IMR-90 (cell line): ENCODE measurements around the gene COL4A1. TPM values are rescaled to one million over a fixed set of nuclear protein-coding genes. Genes with fewer than 3 reads are reported as not detected.

Experiments used
- ATAC-seq: fragments of 200-7000 bp; cut with Tn5 transposase; 2 replicates; pipeline ENCODE4 v1.9.1; 2020; ENCODE audit warnings: low read depth, mild to moderate bottlenecking, moderate library complexity
- BruUV-seq: library from RNA; stranded (reverse); fragments of 400-500 nt; replicated peaks from 2 replicates; lab custom pipeline; 2021; lab: Mats Ljungman, UMichigan
- CTCF ChIA-PET: fragments of 300-600 bp; formaldehyde crosslinking; extraction: SDS; loops from one replicate; lab custom pipeline; 2021; ENCODE audit warnings: antibody characterized with exemption; lab: Yijun Ruan, JAX
- POLR2A ChIA-PET: fragments of 300-600 bp; sonication (Branson Sonifier 250); formaldehyde crosslinking; loops from one replicate; lab custom pipeline; 2022; ENCODE audit warnings: antibody characterized with exemption; ENCODE audit not compliant: unreplicated experiment; lab: Charles Lee
- DNase-seq: peaks from one replicate; pipeline ENCODE4 v3.0.0; 2013
- H2AFZ ChIP-seq: replicated peaks from 2 replicates; pipeline ENCODE3; 2013; ENCODE audit warnings: low read length, mild to moderate bottlenecking; ENCODE audit not compliant: poor library complexity
- H2AK5ac ChIP-seq: 2 replicates; pipeline ENCODE4 v1.6.1; 2013; ENCODE audit warnings: low read depth, low read length, inconsistent platforms
- H2AK9ac ChIP-seq: replicated peaks from 2 replicates; pipeline ENCODE3; 2013; ENCODE audit warnings: mild to moderate bottlenecking, low read depth, low read length, moderate library complexity; ENCODE audit not compliant: poor library complexity
- H2BK120ac ChIP-seq: 2 replicates; pipeline ENCODE4 v1.6.1; 2013; ENCODE audit warnings: low read depth, low read length, inconsistent platforms
- H2BK15ac ChIP-seq: 3 replicates; pipeline ENCODE4 v1.6.1; 2013; ENCODE audit warnings: low read depth, low read length, inconsistent platforms
- H2BK20ac ChIP-seq: 2 replicates; pipeline ENCODE4 v1.6.1; 2013; ENCODE audit warnings: low read depth, mild to moderate bottlenecking, inconsistent platforms, low read length, moderate library complexity
- H2BK5ac ChIP-seq: 2 replicates; pipeline ENCODE4 v1.6.1; 2013; ENCODE audit warnings: mild to moderate bottlenecking, low read depth, low read length, inconsistent platforms; ENCODE audit not compliant: poor library complexity, severe bottlenecking
- H3K14ac ChIP-seq: replicated peaks from 2 replicates; pipeline ENCODE4 v1.6.1; 2013; ENCODE audit warnings: low read depth, low read length, inconsistent platforms
- H3K18ac ChIP-seq: 2 replicates; pipeline ENCODE4 v1.6.1; 2013; ENCODE audit warnings: low read depth, low read length, control low read depth
- H3K23ac ChIP-seq: 2 replicates; pipeline ENCODE4 v1.6.1; 2013; ENCODE audit warnings: low read depth, low read length, inconsistent platforms
- H3K27ac ChIP-seq: 2 replicates; pipeline ENCODE4 v1.5.1; 2013; ENCODE audit warnings: mild to moderate bottlenecking, control low read depth, low read length; ENCODE audit not compliant: insufficient read depth
- H3K27me3 ChIP-seq: 2 replicates; pipeline ENCODE4 v1.6.1; 2013; ENCODE audit warnings: low read length; ENCODE audit not compliant: control insufficient read depth, insufficient read depth
- H3K36me3 ChIP-seq: 2 replicates; pipeline ENCODE4 v1.6.1; 2013; ENCODE audit warnings: low read length, mixed read lengths; ENCODE audit not compliant: control insufficient read depth, insufficient read depth
- H3K4ac ChIP-seq: 2 replicates; pipeline ENCODE4 v1.6.1; 2013; ENCODE audit warnings: low read depth, low read length, inconsistent platforms
- H3K4me1 ChIP-seq: 2 replicates; pipeline ENCODE4 v1.6.1; 2013; ENCODE audit warnings: low read length, mixed read lengths; ENCODE audit not compliant: control insufficient read depth, insufficient read depth
- H3K4me2 ChIP-seq: 2 replicates; pipeline ENCODE4 v1.6.1; 2013; ENCODE audit warnings: low read depth, mild to moderate bottlenecking, control low read depth, low read length, moderate library complexity
- H3K4me3 ChIP-seq: 2 replicates; pipeline ENCODE4 v1.5.1; 2013; ENCODE audit warnings: low read depth, mild to moderate bottlenecking, control low read depth, low read length, moderate library complexity; ENCODE audit not compliant: insufficient read depth
- H3K56ac ChIP-seq: 2 replicates; pipeline ENCODE4 v1.6.1; 2013; ENCODE audit warnings: low read length, inconsistent platforms; ENCODE audit not compliant: insufficient read depth; ENCODE audit errors: extremely low read depth
- H3K79me1 ChIP-seq, 2 experiments: 2 replicates each; pipeline ENCODE4 v1.6.1; 2013; ENCODE audit warnings: low read length in 2 of 2, inconsistent platforms in 1 of 2, low read depth in 1 of 2
- H3K9ac ChIP-seq: 2 replicates; pipeline ENCODE4 v1.6.1; 2013; ENCODE audit warnings: low read depth, low read length, control low read depth
- H3K9me1 ChIP-seq: 2 replicates; pipeline ENCODE4 v1.6.1; 2013; ENCODE audit warnings: low read length, inconsistent platforms; ENCODE audit not compliant: insufficient read depth
- H3K9me3 ChIP-seq: 2 replicates; pipeline ENCODE4 v1.6.1; 2013; ENCODE audit warnings: low read length; ENCODE audit not compliant: control insufficient read depth, insufficient read depth
- H4K20me1 ChIP-seq: 2 replicates; pipeline ENCODE4 v1.6.1; 2013; ENCODE audit warnings: low read length, inconsistent platforms; ENCODE audit not compliant: insufficient read depth
- H4K5ac ChIP-seq: 2 replicates; pipeline ENCODE4 v1.6.1; 2013; ENCODE audit warnings: mild to moderate bottlenecking, low read depth, low read length, control low read depth
- H4K8ac ChIP-seq, 2 experiments: 2 replicates each; pipeline ENCODE4 v1.6.1; 2013; ENCODE audit warnings: low read depth in 2 of 2, low read length in 2 of 2, control low read depth in 1 of 2, inconsistent platforms in 1 of 2
- H4K91ac ChIP-seq: 2 replicates; pipeline ENCODE4 v1.6.1; 2013; ENCODE audit warnings: low read depth, low read length, inconsistent platforms; ENCODE audit not compliant: insufficient read depth
- BHLHE40 ChIP-seq: fragments of 150-350 bp; IDR thresholded peaks from 2 replicates; pipeline ENCODE4 v1.6.1; 2016; ENCODE audit warnings: mild to moderate bottlenecking, low read depth, low read length
- CEBPB ChIP-seq: IDR thresholded peaks from 2 replicates; pipeline ENCODE4 v1.6.1; 2012; ENCODE audit warnings: low read depth, low read length, improper control_type of control experiment
- CHD1 ChIP-seq: IDR thresholded peaks from 2 replicates; pipeline ENCODE4 v1.6.1; 2012; ENCODE audit warnings: low read depth, low read length, improper control_type of control experiment
- MXI1 ChIP-seq: IDR thresholded peaks from 2 replicates; pipeline ENCODE4 v1.6.1; 2012; ENCODE audit warnings: low read depth, mild to moderate bottlenecking, low read length, moderate library complexity, borderline replicate concordance
- POLR2A ChIP-seq: IDR thresholded peaks from 2 replicates; pipeline ENCODE4 v1.6.1; 2012; ENCODE audit warnings: mild to moderate bottlenecking, low read depth, low read length
- RAD21 ChIP-seq: IDR thresholded peaks from 2 replicates; pipeline ENCODE4 v1.6.1; 2012; ENCODE audit warnings: low read length, improper control_type of control experiment
- RCOR1 ChIP-seq: IDR thresholded peaks from 2 replicates; pipeline ENCODE4 v1.6.1; 2012; ENCODE audit warnings: mild to moderate bottlenecking, low read length, improper control_type of control experiment; ENCODE audit not compliant: insufficient replicate concordance
- RFX5 ChIP-seq: IDR thresholded peaks from 2 replicates; pipeline ENCODE4 v1.8.0; 2012; ENCODE audit warnings: low read depth, mild to moderate bottlenecking, low read length, moderate library complexity
- SMC3 ChIP-seq: fragments of 150-350 bp; IDR thresholded peaks from 2 replicates; pipeline ENCODE4 v1.6.1; 2016; ENCODE audit warnings: low read depth, mild to moderate bottlenecking, antibody characterized with exemption, low read length, moderate library complexity
- WGBS, 2 experiments: methylation state at CpG; one replicate each; pipeline versions ENCODE4 v1.1.5 to v1.1.7; 2013; ENCODE audit warnings: missing lambda C conversion rate in 2 of 2; ENCODE audit not compliant: insufficient read length in 1 of 2; ENCODE audit errors: extremely low coverage in 2 of 2; 5-methylcytosine and 5-hydroxymethylcytosine counted together
- dilution Hi-C: fragments of 300-500 bp; cut with HindIII; formaldehyde crosslinking; loops from one replicate; pipeline ENCODE4 v1.14.3; 2018; ENCODE audit warnings: low sequenced_read_pairs; ENCODE audit not compliant: unreplicated experiment
- in situ Hi-C: fragments of 300-500 bp; cut with MboI; formaldehyde crosslinking; loops from 3 replicates; pipeline ENCODE4 v1.14.3; 2019; ENCODE audit warnings: low sequenced_read_pairs, inconsistent platforms, mixed read lengths
- intact Hi-C: fragments of 100-400 bp; cut with micrococcal nuclease; formaldehyde crosslinking; loops from 2 replicates; pipeline ENCODE4 v1.10.0; 2022
- polyA plus RNA-seq, 3 experiments: library from polyadenylated mRNA; depleted of rRNA; stranded (reverse); fragments of >200 nt; gene quantifications; 2 replicates each; pipeline ENCODE4 v1.2.3, GENCODE V29; 2012; ENCODE audit warnings: low replicate concordance in 1 of 3
- total RNA-seq: library from RNA; depleted of rRNA; stranded (reverse); fragments of >200 nt; gene quantifications from 2 replicates; pipeline ENCODE4 v1.2.3, GENCODE V29; 2012
- TF ChIP-seq, protein P1 (sequence below): fragments of 150-350 bp; IDR thresholded peaks from 2 replicates; pipeline ENCODE4 v1.6.1; 2017; ENCODE audit warnings: mild to moderate bottlenecking, antibody characterized with exemption, low read length, low read depth
- TF ChIP-seq, protein P2 (sequence below): fragments of 150-350 bp; IDR thresholded peaks from 2 replicates; pipeline ENCODE4 v1.6.1; 2016; ENCODE audit warnings: low read depth, mild to moderate bottlenecking, low read length, moderate library complexity, borderline replicate concordance

COL4A1 gene
- total and polyA plus RNA-seq, 2 of the 4 experiments (the other 2 are of a cell fraction), result 230 to 337 TPM

- TF ChIP-seq, protein P1, sequence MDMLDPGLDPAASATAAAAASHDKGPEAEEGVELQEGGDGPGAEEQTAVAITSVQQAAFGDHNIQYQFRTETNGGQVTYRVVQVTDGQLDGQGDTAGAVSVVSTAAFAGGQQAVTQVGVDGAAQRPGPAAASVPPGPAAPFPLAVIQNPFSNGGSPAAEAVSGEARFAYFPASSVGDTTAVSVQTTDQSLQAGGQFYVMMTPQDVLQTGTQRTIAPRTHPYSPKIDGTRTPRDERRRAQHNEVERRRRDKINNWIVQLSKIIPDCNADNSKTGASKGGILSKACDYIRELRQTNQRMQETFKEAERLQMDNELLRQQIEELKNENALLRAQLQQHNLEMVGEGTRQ, result no peak
Observed at GRCh38 chr13:110244071-110244830, 62.7 kb downstream of the COL4A1 start (continued).

DNA sequence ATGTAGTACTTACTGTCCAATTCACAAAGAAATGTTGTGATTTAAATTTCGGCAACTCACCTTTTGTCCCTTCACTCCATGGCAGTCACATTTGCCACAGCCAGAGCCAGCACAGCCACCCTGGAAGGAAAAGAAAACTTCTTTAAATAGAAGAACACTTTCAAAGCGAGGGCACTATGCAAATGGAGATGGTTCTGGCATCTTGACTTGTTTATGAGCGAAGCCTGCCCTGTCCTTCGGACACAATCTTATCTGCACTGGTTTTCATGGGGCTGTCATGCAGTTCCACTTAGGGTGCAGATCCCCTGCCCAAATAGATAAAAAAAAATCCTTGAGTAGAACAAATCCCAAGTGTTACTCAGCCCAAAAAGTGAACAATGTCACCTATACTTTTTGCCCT, 64.3 kb downstream of the COL4A1 start:
- Histone ChIP-seq H3K56ac (no peak overlapping the region), H4K5ac (no peak overlapping the region), H3K27me3 (no peaks in the 10 kb centered on the region), H3K36me3 (peaks cover 28% of the 10 kb centered on the region), H3K4me2 (no peak overlapping the region), H3K9me3 (no peaks in the 10 kb centered on the region), H3K4ac (no peak overlapping the region), H2BK120ac (no peak overlapping the region), H2AK9ac (no peak overlapping the region), H4K20me1 (peaks cover 22% of the 10 kb centered on the region; the same call in 1 of the 2 replicates), H3K18ac (no peak overlapping the region), H3K79me1 (peaks cover 27 to 87% of the 10 kb centered on the region in 2 experiments; a peak in 3 of 4 replicates), H3K9me1 (peaks cover 22% of the 10 kb centered on the region), H2BK5ac (no peak overlapping the region), H3K9ac (no peak overlapping the region), H4K91ac (no peak overlapping the region), H2BK15ac (no peak overlapping the region), H2AK5ac (no peak overlapping the region), H3K4me3 (no peak overlapping the region), H2AFZ (no peak overlapping the region), H3K27ac (no peak overlapping the region), H3K14ac (no peak overlapping the region), H3K4me1 (peaks cover 28% of the 10 kb centered on the region), H4K8ac (no peak overlapping the region), H2BK20ac (no peak overlapping the region), H3K23ac (no peak overlapping the region; the same call in 1 of the 2 replicates)
- CTCF ChIA-PET, result interaction anchor here (0.7 to 0.9 kb wide), 2 partner anchors 10 to 67 kb away, joined by 3 to 4 read pairs; no protein-coding TSS in a partner anchor
- BruUV-seq, result no TSS peak
- in situ Hi-C loops (no loop called here), dilution Hi-C loops (no loop called here), intact Hi-C loops (no loop called here)
- no peak for DNase-seq
- WGBS, 2 experiments, result no CpG with 5 or more reads among the region's 4 CpGs
- POLR2A ChIA-PET, result no interaction called here
- ATAC-seq, result no peak
- TF ChIP-seq RCOR1 (no peak), RAD21 (no peak), BHLHE40 (no peak), CEBPB (no peak), SMC3 (no peak), MXI1 (no peak), CHD1 (no peak), RFX5 (no peak), POLR2A (no peak)
- TF ChIP-seq, protein P2, sequence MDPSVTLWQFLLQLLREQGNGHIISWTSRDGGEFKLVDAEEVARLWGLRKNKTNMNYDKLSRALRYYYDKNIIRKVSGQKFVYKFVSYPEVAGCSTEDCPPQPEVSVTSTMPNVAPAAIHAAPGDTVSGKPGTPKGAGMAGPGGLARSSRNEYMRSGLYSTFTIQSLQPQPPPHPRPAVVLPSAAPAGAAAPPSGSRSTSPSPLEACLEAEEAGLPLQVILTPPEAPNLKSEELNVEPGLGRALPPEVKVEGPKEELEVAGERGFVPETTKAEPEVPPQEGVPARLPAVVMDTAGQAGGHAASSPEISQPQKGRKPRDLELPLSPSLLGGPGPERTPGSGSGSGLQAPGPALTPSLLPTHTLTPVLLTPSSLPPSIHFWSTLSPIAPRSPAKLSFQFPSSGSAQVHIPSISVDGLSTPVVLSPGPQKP, result no peak
- TF ChIP-seq, protein P1, result no peak
